ENCODE results near the gene TBC1D10A.

The TBC1D10A gene

GRCh38 chr22:30244066-30244465 is 82.7 kb downstream of the TBC1D10A start:
- TF ChIP-seq POLR2AphosphoS5 (IDR thresholded peaks at IDR 0.05; ENCODE audit: low read depth, low read length): no peak
- TF ChIP-seq REST (IDR thresholded peaks at IDR 0.05; ENCODE audit: insufficient read depth in 1 of 2, low read depth in 2 of 2, low read length in 2 of 2): no peak
- TF ChIP-seq FOXP2 (optimal IDR thresholded peaks at IDR 0.05; ENCODE audit: borderline replicate concordance, extremely low read depth, extremely low read length, insufficient read depth): no peak
- TF ChIP-seq TAF1 (IDR thresholded peaks at IDR 0.05; ENCODE audit: borderline replicate concordance, insufficient read depth, low read length): no peak
- no peak for TF ChIP-seq SIN3A (IDR thresholded peaks at IDR 0.05; ENCODE audit: borderline replicate concordance, insufficient read depth, low read length)

GRCh38 chr22:30243661-30244060 is 83.1 kb downstream of the TBC1D10A start:
- TF ChIP-seq SIN3A (IDR thresholded peaks at IDR 0.05; ENCODE audit: borderline replicate concordance, insufficient read depth, low read length): no peak
- TF ChIP-seq TAF1 (IDR thresholded peaks at IDR 0.05; ENCODE audit: borderline replicate concordance, insufficient read depth, low read length): no peak
- no peak for TF ChIP-seq REST (IDR thresholded peaks at IDR 0.05; ENCODE audit: insufficient read depth in 1 of 2, low read depth in 2 of 2, low read length in 2 of 2)
- no peak for TF ChIP-seq POLR2AphosphoS5 (IDR thresholded peaks at IDR 0.05; ENCODE audit: low read depth, low read length)
- no peak for TF ChIP-seq FOXP2 (optimal IDR thresholded peaks at IDR 0.05; ENCODE audit: borderline replicate concordance, extremely low read depth, extremely low read length, insufficient read depth)
